HEK293T (cell line): ENCODE data around the gene FBXL7.

Experiments
- FOXA1 ChIP-seq: fragments of 450-650 bp; IDR thresholded peaks from 2 replicates; pipeline ENCODE4 v1.6.1; 2016; ENCODE audit warnings: mild to moderate bottlenecking
- FOXM1 ChIP-seq: fragments of 450-650 bp; IDR thresholded peaks from 2 replicates; pipeline ENCODE4 v1.6.1; 2017; ENCODE audit warnings: mild to moderate bottlenecking, borderline replicate concordance
- HDGF ChIP-seq: fragments of 450-650 bp; IDR thresholded peaks from 2 replicates; pipeline ENCODE4 v1.6.1; 2017; ENCODE audit warnings: antibody characterized with exemption, borderline replicate concordance
- LEF1 ChIP-seq: fragments of 450-650 bp; IDR thresholded peaks from 2 replicates; pipeline ENCODE4 v1.6.1; 2017; ENCODE audit warnings: mild to moderate bottlenecking, borderline replicate concordance
- NFRKB ChIP-seq: fragments of 450-650 bp; IDR thresholded peaks from 2 replicates; pipeline ENCODE4 v1.6.1; 2016; ENCODE audit warnings: mild to moderate bottlenecking, moderate library complexity
- PKNOX1 ChIP-seq: fragments of 450-650 bp; IDR thresholded peaks from 2 replicates; pipeline ENCODE4 v1.6.1; 2016
- SP1 ChIP-seq: fragments of 450-650 bp; IDR thresholded peaks from 2 replicates; pipeline ENCODE4 v1.6.1; 2017
- SUZ12 ChIP-seq: fragments of 450-650 bp; IDR thresholded peaks from 2 replicates; pipeline ENCODE4 v1.6.1; 2016; ENCODE audit warnings: mild to moderate bottlenecking

DNA sequence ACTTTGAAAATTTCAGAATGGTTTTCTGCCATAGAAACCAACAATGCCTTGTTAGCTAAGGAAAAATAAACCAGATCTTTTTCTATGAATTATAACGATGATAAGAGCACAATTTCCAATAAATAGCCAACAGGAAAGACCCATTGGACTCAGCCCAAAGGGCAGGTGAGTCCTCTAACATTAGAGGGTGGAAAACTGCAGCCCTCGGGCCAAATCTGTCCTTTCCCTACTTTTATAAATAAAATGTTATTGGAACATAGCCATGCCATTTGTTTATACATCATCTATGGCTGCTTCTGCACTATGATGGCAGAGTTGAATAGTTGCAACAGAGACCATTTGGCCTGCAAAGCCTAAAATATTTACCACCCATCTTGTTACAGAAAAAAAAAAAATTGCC, 296.1 kb downstream of the FBXL7 start:
- TF ChIP-seq SP1 (no peak), FOXM1 (no peak), SUZ12 (no peak), PKNOX1 (no peak), LEF1 (no peak), NFRKB (no peak), HDGF (no peak), FOXA1 (no peak)
